ENCODE results near the gene SYCE3. TPM values are rescaled to one million over a fixed set of nuclear protein-coding genes. Genes with fewer than 3 reads are reported as not detected.

Gene SYCE3
- total and polyA plus RNA-seq, 9 of the 15 experiments (the other 6 are each of a cell fraction or from before 2014, with no cell fraction given), result 0.56 TPM; not detected in 8

GRCh38 chr22:50576070-50576469 lies 13.4 kb upstream of the SYCE3 start (continued):
- TF ChIP-seq DEAF1 (CRISPR knock-in tag; IDR thresholded peaks at IDR 0.05) (peak; percentile 72), REST (IDR thresholded peaks at IDR 0.05; ENCODE audit: borderline replicate concordance) (peak; percentile 91), REST (CRISPR knock-in tag; IDR thresholded peaks at IDR 0.05; ENCODE audit: low read depth) (no peak), HNRNPK (IDR thresholded peaks at IDR 0.05; ENCODE audit: low read depth, low read length, poor library complexity, severe bottlenecking) (no peak), THRB (CRISPR knock-in tag; conservative IDR thresholded peaks at IDR 0.05) (no peak), E4F1 (CRISPR knock-in tag; IDR thresholded peaks at IDR 0.05; ENCODE audit: borderline replicate concordance) (no peak), RAD21 (CRISPR knock-in tag; conservative IDR thresholded peaks at IDR 0.05 in 1 of 2, IDR thresholded peaks at IDR 0.05 in 1 of 2) (peak; percentile 86 to 95), MAFF (IDR thresholded peaks at IDR 0.05; ENCODE audit: low read length) (no peak), HLTF (IDR thresholded peaks at IDR 0.05) (no peak), MED1 (CRISPR knock-in tag; IDR thresholded peaks at IDR 0.05; ENCODE audit: borderline replicate concordance) (no peak), CTCF (IDR thresholded peaks at IDR 0.05 in 2 of 3, conservative IDR thresholded peaks at IDR 0.05 in 1 of 3; ENCODE audit: insufficient read depth in 2 of 3, low read depth in 1 of 3, low read length in 3 of 3) (peak; percentile 86 to 99 (median 99)), NR3C1 (CRISPR knock-in tag; IDR thresholded peaks at IDR 0.05) (no peak)

Measured in K562 (cell line).